Measurements from ENCODE around the gene CCR3. TPM values are rescaled to one million over a fixed set of nuclear protein-coding genes. Genes with fewer than 3 reads are reported as not detected.

Gene CCR3
- total RNA-seq, 1 experiment from 2014 or later, result 0.22 TPM

- TF ChIP-seq CTCF (conservative IDR thresholded peaks at IDR 0.05; ENCODE audit: low read depth, low read length), result no peak
- no peak for ATAC-seq
Measured at GRCh38 chr3:46281551-46281950, 39.3 kb downstream of the CCR3 start.

GRCh38 chr3:46282041-46282440 lies 39.8 kb downstream of the CCR3 start:
- no peaks in the 10 kb centered on the region for H3K79me2 ChIP-seq (ENCODE audit: low read length)
- no peaks in the 10 kb centered on the region for H3F3A ChIP-seq (ENCODE audit: low read length, unreplicated experiment)
- peaks cover 8% of the 10 kb centered on the region; the same call in 1 of the 2 replicates for H3K9me3 ChIP-seq (ENCODE audit: low read length)
- no peak overlapping the region for H2AFZ ChIP-seq (ENCODE audit: low read length)
- H3K36me3 ChIP-seq (ENCODE audit: low read depth, low read length), result no peaks in the 10 kb centered on the region
- no peaks in the 10 kb centered on the region for H3K9me2 ChIP-seq (replicated peaks; ENCODE audit: low read length)
- H3K4me1 ChIP-seq (ENCODE audit: insufficient read depth, low read length), result peaks cover 20% of the 10 kb centered on the region; the same call in 1 of the 2 replicates
- DNase-seq, result no peak
- BruUV-seq (replicated peaks), result no TSS peak
- H4K20me1 ChIP-seq (ENCODE audit: low read length), result no peaks in the 10 kb centered on the region
- TF ChIP-seq EZH2 (IDR thresholded peaks at IDR 0.05; ENCODE audit: low read length, unreplicated experiment) (no peak), CTCF (conservative IDR thresholded peaks at IDR 0.05; ENCODE audit: low read depth, low read length) (no peak), EZH2phosphoT487 (IDR thresholded peaks at IDR 0.05; ENCODE audit: borderline replicate concordance, low read length) (no peak)
- ChIA-PET CTCF (no interaction called here), POLR2A (ENCODE audit: unreplicated experiment) (no interaction called here)
- H3K4me2 ChIP-seq (ENCODE audit: low read length), result no peak overlapping the region
- ATAC-seq, result no peak
- no peak overlapping the region for H3K4me3 ChIP-seq (ENCODE audit: low read length)
- intact Hi-C loops (cut with micrococcal nuclease), result no loop called here
- H3K9ac ChIP-seq (ENCODE audit: low read length), result no peak overlapping the region
- no peak overlapping the region for H3K27ac ChIP-seq (ENCODE audit: low read length)
- H3K27me3 ChIP-seq (ENCODE audit: low read length), result no peaks in the 10 kb centered on the region

More at GRCh38 chr3:46281551-46281950, 39.3 kb downstream of the CCR3 start:
- no peaks in the 10 kb centered on the region for H3F3A ChIP-seq (ENCODE audit: low read length, unreplicated experiment)
- CTCF ChIA-PET, result no interaction called here
- intact Hi-C loops (cut with micrococcal nuclease), result no loop called here
- H3K9me3 ChIP-seq (ENCODE audit: low read length), result peaks cover 8% of the 10 kb centered on the region; the same call in 1 of the 2 replicates
- no peak for DNase-seq
- no peak overlapping the region for H3K4me3 ChIP-seq (ENCODE audit: low read length)
- no peaks in the 10 kb centered on the region for H3K9me2 ChIP-seq (replicated peaks; ENCODE audit: low read length)
- no peaks in the 10 kb centered on the region for H4K20me1 ChIP-seq (ENCODE audit: low read length)
- POLR2A ChIA-PET (ENCODE audit: unreplicated experiment), result no interaction called here
- no peak overlapping the region for H2AFZ ChIP-seq (ENCODE audit: low read length)
- H3K36me3 ChIP-seq (ENCODE audit: low read depth, low read length), result no peaks in the 10 kb centered on the region
- H3K79me2 ChIP-seq (ENCODE audit: low read length), result no peaks in the 10 kb centered on the region
- BruUV-seq (replicated peaks), result no TSS peak
- peaks cover 20% of the 10 kb centered on the region; the same call in 1 of the 2 replicates for H3K4me1 ChIP-seq (ENCODE audit: insufficient read depth, low read length)
- no peak overlapping the region for H3K27ac ChIP-seq (ENCODE audit: low read length)
- H3K4me2 ChIP-seq (ENCODE audit: low read length), result no peak overlapping the region
- no peak overlapping the region for H3K9ac ChIP-seq (ENCODE audit: low read length)
- H3K27me3 ChIP-seq (ENCODE audit: low read length), result no peaks in the 10 kb centered on the region

- no TSS peak for BruUV-seq (replicated peaks)
- H2AFZ ChIP-seq (ENCODE audit: low read length), result no peak overlapping the region
- no peaks in the 10 kb centered on the region for H4K20me1 ChIP-seq (ENCODE audit: low read length)
- H3K79me2 ChIP-seq (ENCODE audit: low read length), result no peaks in the 10 kb centered on the region
- H3K27ac ChIP-seq (ENCODE audit: low read length), result no peak overlapping the region
- no peaks in the 10 kb centered on the region for H3K36me3 ChIP-seq (ENCODE audit: low read depth, low read length)
- H3K9ac ChIP-seq (ENCODE audit: low read length), result no peak overlapping the region
- ChIA-PET POLR2A (ENCODE audit: unreplicated experiment) (no interaction called here), CTCF (no interaction called here)
- no peak for TF ChIP-seq CTCF (conservative IDR thresholded peaks at IDR 0.05; ENCODE audit: low read depth, low read length)
- no peak for TF ChIP-seq EZH2phosphoT487 (IDR thresholded peaks at IDR 0.05; ENCODE audit: borderline replicate concordance, low read length)
- no peak for TF ChIP-seq EZH2 (IDR thresholded peaks at IDR 0.05; ENCODE audit: low read length, unreplicated experiment)
- ATAC-seq, result no peak
- no peaks in the 10 kb centered on the region for H3K27me3 ChIP-seq (ENCODE audit: low read length)
- intact Hi-C loops (cut with micrococcal nuclease), result no loop called here
- no peak for DNase-seq
- no peak overlapping the region for H3K4me3 ChIP-seq (ENCODE audit: low read length)
- peaks cover 20% of the 10 kb centered on the region; the same call in 1 of the 2 replicates for H3K4me1 ChIP-seq (ENCODE audit: insufficient read depth, low read length)
- peaks cover 8% of the 10 kb centered on the region; the same call in 1 of the 2 replicates for H3K9me3 ChIP-seq (ENCODE audit: low read length)
- H3K9me2 ChIP-seq (replicated peaks; ENCODE audit: low read length), result no peaks in the 10 kb centered on the region
- no peak overlapping the region for H3K4me2 ChIP-seq (ENCODE audit: low read length)
- no peaks in the 10 kb centered on the region for H3F3A ChIP-seq (ENCODE audit: low read length, unreplicated experiment)
Measured at GRCh38 chr3:46282696-46283095, 40.4 kb downstream of the CCR3 start.
